GM12873 (cell line): ENCODE data around the gene RAB11FIP4.

Experiments
- TF ChIP-seq, protein P1 (sequence below): IDR thresholded peaks from 2 replicates; pipeline ENCODE4 v1.5.1; 2012; ENCODE audit warnings: low read depth, mild to moderate bottlenecking, moderate library complexity, low read length, control low read depth; ENCODE audit not compliant: insufficient read depth; ENCODE audit errors: missing control alignments

Gene RAB11FIP4

DNA sequence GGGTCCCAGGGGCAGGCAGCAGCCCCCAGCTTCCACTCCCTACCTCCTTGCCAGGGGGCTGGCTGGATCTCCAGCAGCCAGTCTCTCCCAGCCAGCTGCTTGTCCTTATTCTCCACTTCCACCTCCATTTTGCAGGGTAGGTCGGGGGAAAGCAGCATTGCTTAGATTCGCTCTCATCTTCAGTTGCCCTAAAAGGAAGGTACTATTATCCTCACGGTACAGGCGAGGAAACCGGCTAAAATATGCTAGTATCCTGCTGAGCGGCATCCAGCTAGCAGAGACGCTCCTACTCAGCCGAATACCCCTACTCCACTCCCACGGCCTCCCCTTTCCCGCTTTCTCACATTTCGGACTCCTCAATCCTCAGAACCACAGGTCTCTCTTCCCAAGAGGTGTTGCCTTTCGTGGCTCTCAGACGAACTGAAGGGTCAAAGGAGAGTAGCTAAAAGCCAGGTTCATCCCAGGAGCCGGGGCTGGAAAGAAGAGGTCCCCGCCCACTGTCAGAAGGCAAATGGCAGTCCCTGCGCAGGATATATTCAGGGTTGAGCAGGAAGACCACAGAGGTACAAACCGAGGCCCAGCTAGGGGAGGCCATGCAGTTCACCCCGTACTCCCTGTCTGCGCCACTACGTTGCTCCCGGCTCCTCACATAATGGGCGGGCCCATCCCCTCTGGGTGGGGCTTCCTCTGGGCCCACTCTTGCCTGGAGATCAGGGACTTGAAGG, 1.7 kb upstream of the RAB11FIP4 start:
- TF ChIP-seq, protein P1, sequence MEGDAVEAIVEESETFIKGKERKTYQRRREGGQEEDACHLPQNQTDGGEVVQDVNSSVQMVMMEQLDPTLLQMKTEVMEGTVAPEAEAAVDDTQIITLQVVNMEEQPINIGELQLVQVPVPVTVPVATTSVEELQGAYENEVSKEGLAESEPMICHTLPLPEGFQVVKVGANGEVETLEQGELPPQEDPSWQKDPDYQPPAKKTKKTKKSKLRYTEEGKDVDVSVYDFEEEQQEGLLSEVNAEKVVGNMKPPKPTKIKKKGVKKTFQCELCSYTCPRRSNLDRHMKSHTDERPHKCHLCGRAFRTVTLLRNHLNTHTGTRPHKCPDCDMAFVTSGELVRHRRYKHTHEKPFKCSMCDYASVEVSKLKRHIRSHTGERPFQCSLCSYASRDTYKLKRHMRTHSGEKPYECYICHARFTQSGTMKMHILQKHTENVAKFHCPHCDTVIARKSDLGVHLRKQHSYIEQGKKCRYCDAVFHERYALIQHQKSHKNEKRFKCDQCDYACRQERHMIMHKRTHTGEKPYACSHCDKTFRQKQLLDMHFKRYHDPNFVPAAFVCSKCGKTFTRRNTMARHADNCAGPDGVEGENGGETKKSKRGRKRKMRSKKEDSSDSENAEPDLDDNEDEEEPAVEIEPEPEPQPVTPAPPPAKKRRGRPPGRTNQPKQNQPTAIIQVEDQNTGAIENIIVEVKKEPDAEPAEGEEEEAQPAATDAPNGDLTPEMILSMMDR: no peak

DNA sequence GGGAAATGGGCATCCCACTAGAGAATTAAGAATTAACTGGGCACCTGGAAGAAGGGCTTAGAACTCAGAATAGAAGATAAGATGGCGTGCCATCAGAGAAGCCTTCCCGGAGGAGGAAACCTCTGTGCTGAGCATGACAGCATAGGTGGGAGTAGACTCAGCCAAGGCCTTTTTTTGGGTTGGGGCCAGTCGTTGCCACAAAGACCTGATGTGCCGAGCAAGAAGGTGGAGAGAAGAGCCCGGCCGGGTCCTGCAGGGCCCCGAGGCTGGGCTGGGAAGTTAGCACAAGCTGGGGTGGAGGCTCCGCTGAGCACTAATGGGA, 1.1 kb upstream of the RAB11FIP4 start:
- TF ChIP-seq, protein P1: no peak

DNA sequence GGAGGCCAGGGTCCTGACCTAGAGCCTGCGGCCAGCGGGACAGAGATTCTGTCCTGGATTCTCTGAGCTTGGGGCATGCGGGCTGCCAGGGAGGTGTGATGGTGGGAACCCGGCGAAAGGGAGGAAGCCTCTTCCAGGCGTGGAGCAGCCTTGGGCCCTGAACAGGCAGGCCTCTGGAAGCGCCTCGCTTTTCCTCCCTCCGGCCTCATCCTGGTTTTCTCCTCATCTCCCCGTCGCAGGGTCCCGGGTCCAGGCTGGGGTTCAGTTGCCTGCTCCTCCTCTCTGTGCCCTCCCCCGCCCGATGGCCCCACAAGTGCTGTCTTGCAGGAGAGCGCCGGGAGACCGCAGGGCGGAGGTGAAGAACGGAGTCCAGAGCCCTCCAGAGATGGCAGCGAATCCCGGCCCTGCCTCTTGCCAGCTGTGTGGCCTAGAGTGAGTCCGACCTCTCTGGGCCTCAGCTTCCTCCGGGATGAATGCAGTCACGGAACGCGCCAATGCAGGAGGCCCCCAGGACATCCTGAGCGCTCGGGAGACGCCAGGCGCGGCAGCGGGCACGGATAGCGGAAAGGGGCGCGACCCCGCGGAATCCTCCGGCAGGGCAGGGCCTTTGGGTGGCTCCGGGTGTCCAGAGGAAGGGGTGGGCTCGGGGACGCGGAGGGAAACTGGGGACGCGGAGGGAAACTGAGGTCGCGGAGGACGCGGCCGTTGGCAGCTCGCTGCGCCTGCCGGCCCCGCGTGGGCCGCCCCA, 553 bp upstream of the RAB11FIP4 start:
- TF ChIP-seq, protein P1: no peak

DNA sequence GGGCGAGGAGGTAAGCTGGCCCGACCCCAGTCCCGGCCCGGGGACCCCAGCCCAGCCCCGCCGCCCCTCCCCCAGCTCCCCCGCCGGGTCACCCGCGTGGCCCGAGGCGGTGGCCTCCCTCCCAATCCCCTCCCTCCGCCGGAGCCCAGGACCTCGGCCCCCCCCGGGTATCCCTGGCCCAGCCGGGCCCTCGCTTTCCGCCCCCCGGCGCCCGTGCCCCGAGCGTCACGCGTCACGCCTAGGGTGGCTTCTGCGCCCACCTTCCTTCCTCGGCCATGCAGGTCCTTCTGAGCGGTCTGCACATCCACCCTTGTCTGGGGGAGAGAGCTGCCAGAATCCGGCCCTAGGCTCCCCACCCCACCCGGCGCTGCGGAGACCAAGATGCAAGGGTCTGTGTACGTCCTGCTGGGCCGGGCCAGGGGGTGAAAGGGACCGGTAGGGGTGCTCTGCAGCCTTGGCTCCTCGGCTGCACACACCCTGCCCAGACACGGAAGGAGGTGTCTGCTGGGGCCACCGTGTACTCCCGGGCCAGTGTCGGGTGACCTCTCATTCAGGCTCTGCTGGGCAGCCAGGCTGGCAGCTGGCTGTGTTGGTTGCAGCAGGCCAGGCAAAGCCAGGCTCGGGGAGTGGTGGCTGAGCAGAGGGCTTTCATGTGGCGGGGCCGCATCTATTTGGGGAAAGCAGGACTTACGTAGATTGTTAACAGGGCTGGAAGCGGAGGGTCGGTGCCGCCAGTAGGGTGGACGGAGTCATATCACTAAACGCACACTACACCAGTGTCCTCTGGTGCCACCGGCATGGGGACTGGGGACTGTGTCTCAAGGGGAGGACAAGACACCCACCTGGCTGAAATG, 754 bp downstream of the RAB11FIP4 start:
- TF ChIP-seq, protein P1: no peak

DNA sequence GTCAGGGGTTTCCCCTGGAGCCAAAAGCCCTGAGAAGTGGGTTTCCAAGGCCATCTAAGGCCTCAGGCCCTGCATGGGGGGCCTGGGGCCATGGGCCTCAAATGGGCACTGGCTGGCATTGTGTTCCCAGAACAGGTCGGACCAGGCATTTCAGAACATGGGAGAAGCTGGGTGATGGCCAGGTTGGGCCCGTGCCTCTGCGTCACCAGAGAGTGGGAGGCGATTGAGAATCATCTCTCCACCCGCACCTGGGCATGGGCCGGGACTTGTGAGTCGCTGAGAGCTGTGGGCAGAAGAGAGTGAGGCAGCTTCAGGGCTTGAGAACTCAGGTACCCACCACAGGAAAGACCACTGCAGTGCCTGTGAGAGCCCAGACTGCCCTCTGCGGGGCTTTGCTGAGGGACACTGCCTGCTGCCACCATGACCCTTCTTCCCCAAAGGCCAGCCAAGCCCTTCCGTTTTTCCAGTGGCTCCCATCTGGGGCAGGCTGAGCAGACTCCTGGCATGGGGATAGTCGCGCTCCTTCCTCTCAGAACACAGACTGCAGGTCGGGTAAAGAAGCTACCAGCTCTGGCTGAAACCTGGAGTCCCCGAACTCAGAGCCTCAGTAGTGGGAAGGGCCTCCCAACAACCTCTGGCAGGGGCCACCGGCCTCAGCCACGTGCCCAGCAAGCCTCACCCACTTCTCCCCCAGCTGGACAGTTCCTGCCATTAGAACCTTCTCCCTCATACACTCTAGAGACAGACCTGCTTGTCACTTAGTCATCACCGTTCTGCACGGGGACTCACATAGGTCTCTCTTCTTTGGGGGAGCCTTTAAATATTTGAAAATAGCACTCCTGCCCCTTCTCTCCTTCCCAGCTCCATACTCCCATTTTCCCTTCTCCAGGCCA, 1.6 kb downstream of the RAB11FIP4 start:
- TF ChIP-seq, protein P1: no peak

DNA sequence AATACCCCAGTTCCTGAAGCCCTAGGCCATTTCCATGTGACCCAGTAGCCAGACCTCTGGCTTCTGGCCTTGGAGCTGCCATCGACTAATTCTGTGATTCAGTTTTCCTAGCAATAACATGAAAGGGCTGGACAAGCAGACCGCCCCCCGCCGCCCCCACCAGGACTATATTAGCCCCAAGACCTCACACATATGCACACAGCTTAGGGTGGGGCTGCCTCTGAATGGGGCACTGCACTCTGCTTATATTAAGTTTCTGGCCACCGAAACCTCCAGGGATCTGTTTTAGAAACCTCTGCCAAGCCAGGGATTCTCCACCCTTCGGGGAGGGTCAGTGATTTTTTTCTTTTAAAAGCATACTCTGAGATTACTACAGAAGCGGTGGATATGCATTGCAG, 2.3 kb downstream of the RAB11FIP4 start:
- TF ChIP-seq, protein P1: no peak
